Activated CD8-positive, alpha-beta T cell treated with anti-CD3 and anti-CD28 coated beads for 36 hours (primary cell): ENCODE results near the gene CHD2. TPM values are rescaled to one million over a fixed set of nuclear protein-coding genes. Genes with fewer than 3 reads are reported as not detected.

ENCODE experiments used
- ATAC-seq: fragments of 200-7000 bp; cut with Tn5 transposase; one replicate; pipeline ENCODE4 v1.10.0; 2021; ENCODE audit warnings: mild to moderate bottlenecking, moderate library complexity
- CTCF ChIA-PET: fragments of 350-600 bp; sonication (Branson Sonifier 250); formaldehyde crosslinking; loops from one replicate; lab custom pipeline; 2021; ENCODE audit warnings: antibody characterized with exemption; lab: Charles Lee
- POLR2A ChIA-PET: fragments of 350-600 bp; sonication (Branson Sonifier 250); formaldehyde crosslinking; loops from one replicate; lab custom pipeline; 2021; ENCODE audit warnings: antibody characterized with exemption; lab: Charles Lee
- DNase-seq: peaks from one replicate; pipeline ENCODE4 v3.0.0-alpha.2; 2020
- H3K27ac Mint-ChIP-seq: one replicate; pipeline ENCODE4 v1.8.0; 2021; ENCODE audit warnings: mild to moderate bottlenecking, mixed read lengths
- H3K27me3 Mint-ChIP-seq: one replicate; pipeline ENCODE4 v1.8.0; 2021; ENCODE audit warnings: mixed read lengths
- H3K36me3 Mint-ChIP-seq: one replicate; pipeline ENCODE4 v1.8.0; 2021; ENCODE audit warnings: low read depth, mixed read lengths
- H3K4me1 Mint-ChIP-seq: one replicate; pipeline ENCODE4 v1.8.0; 2021; ENCODE audit warnings: low read depth, mixed read lengths
- H3K4me3 Mint-ChIP-seq: one replicate; pipeline ENCODE4 v1.8.0; 2021; ENCODE audit warnings: mild to moderate bottlenecking, moderate library complexity, mixed read lengths
- H3K9me3 Mint-ChIP-seq: one replicate; pipeline ENCODE4 v1.8.0; 2021; ENCODE audit warnings: mixed read lengths
- CTCF ChIP-seq: fragments of 200-600 bp; IDR thresholded peaks from one replicate; pipeline ENCODE4 v1.8.0; 2022; ENCODE audit warnings: antibody characterized with exemption, mild to moderate bottlenecking
- intact Hi-C: fragments of 100-400 bp; cut with micrococcal nuclease; formaldehyde crosslinking; loops from one replicate; pipeline ENCODE4 v1.10.0; 2022
- total RNA-seq, 2 experiments: library from RNA; stranded (reverse); gene quantifications; one replicate each; pipeline ENCODE4 v1.2.3, GENCODE V29; 2021

Gene CHD2
- total RNA-seq, 2 experiments from 2014 or later, result 124 to 138 TPM

- ATAC-seq (no peak), DNase-seq (no peak)
- Mint-ChIP-seq H3K9me3 (peaks cover 11% of the 10 kb centered on the region), H3K27me3 (no peaks in the 10 kb centered on the region), H3K4me1 (peaks cover 42% of the 10 kb centered on the region), H3K27ac (peak overlapping the region; percentile 99), H3K4me3 (peak overlapping the region; percentile 99), H3K36me3 (peaks cover 85% of the 10 kb centered on the region)
- intact Hi-C loops, result loop anchor here (5.0 kb wide), 1 partner anchor 68 kb away; no protein-coding TSS in a partner anchor
- POLR2A ChIA-PET, result interaction anchor here (0.6 to 11.6 kb wide), 20 partner anchors 8 to 103 kb away, joined by 3 to 642 read pairs (median 4); no protein-coding TSS in a partner anchor
- no peak for TF ChIP-seq CTCF
- CTCF ChIA-PET, result interaction anchor here (1.2 to 6.5 kb wide), 9 partner anchors 9 to 93 kb away, joined by 3 to 64 read pairs (median 10); no protein-coding TSS in a partner anchor
Observed at GRCh38 chr15:92900731-92901071, 577 bp downstream of the CHD2 start.

- intact Hi-C loops, result loop anchor here (5.0 kb wide), 1 partner anchor 69 kb away; no protein-coding TSS in a partner anchor
- Mint-ChIP-seq H3K27me3 (no peaks in the 10 kb centered on the region), H3K4me3 (peak overlapping the region; percentile 99), H3K36me3 (peaks cover 87% of the 10 kb centered on the region), H3K4me1 (peaks cover 45% of the 10 kb centered on the region), H3K9me3 (peaks cover 11% of the 10 kb centered on the region), H3K27ac (peak overlapping the region; percentile 99)
- ChIA-PET CTCF (interaction anchor here (1.4 to 6.5 kb wide), 5 partner anchors 10 to 93 kb away, joined by 4 to 64 read pairs (median 10); no protein-coding TSS in a partner anchor), POLR2A (interaction anchor here (0.6 to 11.6 kb wide), 15 partner anchors 7 to 100 kb away, joined by 3 to 642 read pairs (median 8); no protein-coding TSS in a partner anchor)
- ATAC-seq, result no peak
- no peak for DNase-seq
- TF ChIP-seq CTCF, result no peak
Observed at GRCh38 chr15:92901072-92901761, 1.1 kb downstream of the CHD2 start.

- Mint-ChIP-seq H3K27me3 (no peaks in the 10 kb centered on the region), H3K4me1 (peaks cover 45% of the 10 kb centered on the region)
- intact Hi-C loops, result loop anchor here (5.0 kb wide), 1 partner anchor 70 kb away; no protein-coding TSS in a partner anchor
Observed at GRCh38 chr15:92901995-92902394, 1.9 kb downstream of the CHD2 start.

GRCh38 chr15:92902737-92903593 is 2.8 kb downstream of the CHD2 start:
- Mint-ChIP-seq H3K4me1 (peaks cover 47% of the 10 kb centered on the region), H3K36me3 (peaks cover 79% of the 10 kb centered on the region), H3K27me3 (no peaks in the 10 kb centered on the region), H3K9me3 (peaks cover 8% of the 10 kb centered on the region), H3K27ac (peak overlapping the region; percentile 100), H3K4me3 (peak overlapping the region; percentile 99)
- ChIA-PET POLR2A (interaction anchor here (0.6 to 11.6 kb wide), 12 partner anchors 13 to 185 kb away, joined by 3 to 642 read pairs (median 4); no protein-coding TSS in a partner anchor), CTCF (interaction anchor here (0.7 to 6.5 kb wide), 10 partner anchors 11 to 117 kb away, joined by 3 to 64 read pairs (median 4); no protein-coding TSS in a partner anchor)
- ATAC-seq (no peak), DNase-seq (no peak)
- intact Hi-C loops, result loop anchor here (5.0 kb wide), 1 partner anchor 71 kb away; no protein-coding TSS in a partner anchor
- no peak for TF ChIP-seq CTCF

More at GRCh38 chr15:92901995-92902394, 1.9 kb downstream of the CHD2 start:
- ChIA-PET POLR2A (interaction anchor here (0.7 to 11.6 kb wide), 5 partner anchors 14 to 93 kb away, joined by 3 to 642 read pairs (median 122); no protein-coding TSS in a partner anchor), CTCF (interaction anchor here (0.7 to 6.5 kb wide), 4 partner anchors 15 to 118 kb away, joined by 4 to 64 read pairs (median 18); no protein-coding TSS in a partner anchor)
- Mint-ChIP-seq H3K9me3 (peaks cover 11% of the 10 kb centered on the region), H3K4me3 (peak overlapping the region; percentile 99), H3K36me3 (peaks cover 84% of the 10 kb centered on the region), H3K27ac (peak overlapping the region; percentile 99)
- TF ChIP-seq CTCF, result no peak
- no peak for ATAC-seq
- no peak for DNase-seq
